HCT116 (cell line): ENCODE measurements around the gene CALML4. TPM values are rescaled to one million over a fixed set of nuclear protein-coding genes. Genes with fewer than 3 reads are reported as not detected.

ENCODE experiments used
- ATAC-seq: fragments of 200-7000 bp; cut with Tn5 transposase; 2 replicates; pipeline ENCODE4 v1.9.1; 2020; ENCODE audit warnings: mild to moderate bottlenecking, moderate library complexity
- BruUV-seq: library from RNA; stranded (reverse); fragments of 400-500 nt; replicated peaks from 2 replicates; lab custom pipeline; 2021; lab: Mats Ljungman, UMichigan
- CTCF ChIA-PET: fragments of 300-600 bp; sonication (Branson Sonifier 250); formaldehyde crosslinking; loops from one replicate; lab custom pipeline; 2021; ENCODE audit warnings: antibody characterized with exemption; lab: Charles Lee
- POLR2A ChIA-PET: fragments of 300-600, 350-600 bp; sonication (Branson Sonifier 250); formaldehyde crosslinking; loops from one replicate; lab custom pipeline; 2021; ENCODE audit warnings: antibody characterized with exemption; lab: Charles Lee
- RAD21 ChIA-PET, 2 experiments: fragments of 300-600 bp; sonication (Branson Sonifier 250); formaldehyde crosslinking; loops; one replicate each; lab custom pipeline; 2023; ENCODE audit warnings: low total read pairs in 2 of 2; ENCODE audit not compliant: uncharacterized antibody in 2 of 2, unreplicated experiment in 2 of 2, low non-redundant PET in 1 of 2; lab: Charles Lee
- DNase-seq: peaks from one replicate; pipeline ENCODE4 v3.0.0-alpha.2; 2010; ENCODE audit warnings: low read depth, low spot score
- H2AFZ ChIP-seq: fragments of 200-600 bp; shearing (Covaris generic), sonication (generic); 2 replicates; pipeline ENCODE4 v1.6.1; 2017; ENCODE audit warnings: low read depth, mixed run types, mixed read lengths, antibody characterized with exemption, low read length; ENCODE audit not compliant: poor library complexity, severe bottlenecking
- H3K27ac ChIP-seq: 2 replicates; pipeline ENCODE4 v1.5.1; 2012; ENCODE audit warnings: low read depth, low read length
- H3K27me3 ChIP-seq: fragments of 200-600 bp; sonication (generic); 2 replicates; pipeline ENCODE4 v1.6.1; 2016; ENCODE audit warnings: mixed run types, low read length, mixed read lengths; ENCODE audit not compliant: insufficient read depth
- H3K36me3 ChIP-seq, 2 experiments: fragments of 200-500 bp in 1 of 2; fragments of 200-600 bp in 1 of 2; sonication (Bioruptor generic) in 1 of 2; sonication (generic) in 1 of 2; 2 replicates each; pipeline versions ENCODE4 v1.5.1 to v1.6.1; 2014 to 2016; ENCODE audit warnings: low read length in 2 of 2, inconsistent platforms in 1 of 2, mixed read lengths in 1 of 2, mixed run types in 1 of 2; ENCODE audit not compliant: insufficient read depth in 2 of 2, control insufficient read depth in 1 of 2
- H3K4me1 ChIP-seq, 2 experiments: fragments of 200-600 bp in 1 of 2; sonication (generic) in 1 of 2; 2 replicates each; pipeline versions ENCODE4 v1.5.1 to v1.6.1; 2012 to 2017; ENCODE audit warnings: low read length in 2 of 2, inconsistent platforms in 1 of 2, mild to moderate bottlenecking in 1 of 2, mixed read lengths in 1 of 2, mixed run types in 1 of 2, moderate library complexity in 1 of 2; ENCODE audit not compliant: insufficient read depth in 2 of 2, control insufficient read depth in 1 of 2
- H3K4me2 ChIP-seq: fragments of 200-600 bp; sonication (generic); 2 replicates; pipeline ENCODE4 v1.6.1; 2017; ENCODE audit warnings: mixed run types, low read length, mixed read lengths
- H3K4me3 ChIP-seq, 2 experiments: fragments of 200-600 bp in 1 of 2; sonication (generic) in 1 of 2; replicated peaks in 1 of 2; 2 replicates each; pipeline ENCODE4 v1.5.1; 2011 to 2016; ENCODE audit warnings: low read length in 2 of 2, control low read depth in 1 of 2, low read depth in 1 of 2, mild to moderate bottlenecking in 1 of 2, mixed read lengths in 1 of 2, mixed run types in 1 of 2
- H3K79me2 ChIP-seq: fragments of 200-600 bp; sonication (generic); 2 replicates; pipeline ENCODE4 v1.6.1; 2017; ENCODE audit warnings: mild to moderate bottlenecking, mixed run types, low read length, moderate library complexity, mixed read lengths; ENCODE audit not compliant: insufficient read depth
- H3K9ac ChIP-seq: fragments of 200-600 bp; sonication (generic); 2 replicates; pipeline ENCODE4 v1.6.1; 2016; ENCODE audit warnings: low read length, mixed read lengths
- H3K9me2 ChIP-seq: fragments of 200-600 bp; sonication (generic), shearing (Covaris generic); 2 replicates; pipeline ENCODE4 v1.6.1; 2017; ENCODE audit warnings: mixed run types, mild to moderate bottlenecking, moderate library complexity; ENCODE audit not compliant: insufficient read depth
- H3K9me3 ChIP-seq, 2 experiments: fragments of 200-500 bp in 1 of 2; fragments of 200-600 bp in 1 of 2; sonication (Bioruptor generic) in 1 of 2; sonication (generic) in 1 of 2; 2 replicates each; pipeline ENCODE4 v1.6.1; 2014 to 2017; ENCODE audit warnings: low read length in 2 of 2, mixed read lengths in 2 of 2, inconsistent platforms in 1 of 2, low read depth in 1 of 2, mild to moderate bottlenecking in 1 of 2, mixed run types in 1 of 2, moderate library complexity in 1 of 2; ENCODE audit not compliant: control insufficient read depth in 1 of 2, insufficient read depth in 1 of 2
- H4K20me1 ChIP-seq: fragments of 200-600 bp; sonication (generic), shearing (Covaris generic); 2 replicates; pipeline ENCODE4 v1.6.1; 2017; ENCODE audit warnings: mixed run types, mild to moderate bottlenecking, moderate library complexity; ENCODE audit not compliant: insufficient read depth
- CBX3 ChIP-seq: IDR thresholded peaks from 2 replicates; pipeline ENCODE4 v1.6.1; 2012; ENCODE audit warnings: low read depth
- CEBPB ChIP-seq: IDR thresholded peaks from 2 replicates; pipeline ENCODE4 v1.6.1; 2012; ENCODE audit warnings: low read depth
- CTCF ChIP-seq, 3 experiments: fragments of 200-600 bp in 1 of 3; sonication (generic) in 1 of 3; IDR thresholded peaks in 2 of 3; conservative IDR thresholded peaks in 1 of 3; 2 replicates each; pipeline ENCODE4 v1.5.1; 2012 to 2017; ENCODE audit warnings: low read depth in 2 of 3, low read length in 2 of 3, antibody characterized with exemption in 1 of 3, borderline replicate concordance in 1 of 3, control low read depth in 1 of 3, mild to moderate bottlenecking in 1 of 3, mixed read lengths in 1 of 3, mixed run types in 1 of 3, moderate library complexity in 1 of 3; ENCODE audit not compliant: insufficient read depth in 1 of 3
- EGR1 ChIP-seq: IDR thresholded peaks from 2 replicates; pipeline ENCODE4 v1.6.1; 2012; ENCODE audit warnings: low read depth
- ELF1 ChIP-seq: IDR thresholded peaks from 2 replicates; pipeline ENCODE4 v1.6.1; 2012; ENCODE audit warnings: low read depth, borderline replicate concordance
- EZH2phosphoT487 ChIP-seq: fragments of 200-600 bp; IDR thresholded peaks from 2 replicates; pipeline ENCODE4 v1.6.1; 2018; ENCODE audit warnings: antibody characterized with exemption, borderline replicate concordance
- POLR2AphosphoS5 ChIP-seq: IDR thresholded peaks from 2 replicates; pipeline ENCODE4 v1.6.1; 2011; ENCODE audit warnings: mild to moderate bottlenecking, low read depth, low read length, moderate library complexity
- RAD21 ChIP-seq: IDR thresholded peaks from 2 replicates; pipeline ENCODE4 v1.6.1; 2012; ENCODE audit warnings: low read depth, mild to moderate bottlenecking
- SRF ChIP-seq: IDR thresholded peaks from 2 replicates; pipeline ENCODE4 v1.6.1; 2012; ENCODE audit warnings: low read depth
- TCF7L2 ChIP-seq: IDR thresholded peaks from 2 replicates; pipeline ENCODE4 v1.7.0; 2011; ENCODE audit warnings: borderline replicate concordance, inconsistent platforms; ENCODE audit not compliant: insufficient read depth, insufficient read length; ENCODE audit errors: extremely low read depth
- YY1 ChIP-seq: IDR thresholded peaks from 2 replicates; pipeline ENCODE4 v1.6.1; 2011; ENCODE audit warnings: low read length, low read depth, moderate library complexity, mild to moderate bottlenecking; ENCODE audit not compliant: insufficient replicate concordance; ENCODE audit errors: extremely low read depth
- ZBTB33 ChIP-seq: IDR thresholded peaks from 2 replicates; pipeline ENCODE4 v1.6.1; 2011; ENCODE audit warnings: mild to moderate bottlenecking, low read length, moderate library complexity; ENCODE audit not compliant: insufficient replicate concordance; ENCODE audit errors: extremely low read depth
- ZFX ChIP-seq: fragments of 450-650 bp; IDR thresholded peaks from 2 replicates; pipeline ENCODE4 v1.6.1; 2017
- ZNF274 ChIP-seq: fragments of 200-500 bp; sonication (Bioruptor generic); IDR thresholded peaks from 2 replicates; pipeline ENCODE4 v1.6.1; 2014; ENCODE audit warnings: mild to moderate bottlenecking, low read depth, low read length, inconsistent platforms
- intact Hi-C: fragments of 100-400 bp; cut with micrococcal nuclease; formaldehyde crosslinking; loops from 2 replicates; pipeline ENCODE4 v1.10.0; 2022
- total RNA-seq: library from RNA; stranded (reverse); gene quantifications from one replicate; pipeline ENCODE4 v1.2.1, GENCODE V29; 2021; ENCODE audit not compliant: unreplicated experiment
- TF ChIP-seq, protein P1 (sequence below): IDR thresholded peaks from 2 replicates; pipeline ENCODE4 v1.6.1; 2012

Gene CALML4
- total RNA-seq, 1 experiment from 2014 or later, result 8.5 TPM

GRCh38 chr15:68152342-68152741 is 52.8 kb downstream of the CALML4 start:
- ChIA-PET POLR2A (interaction anchor here (0.6 to 0.9 kb wide), 2 partner anchors 134 to 289 kb away, joined by 3 read pairs; no protein-coding TSS in a partner anchor), CTCF (interaction anchor here (1.2 to 1.6 kb wide), 2 partner anchors 289 to 651 kb away, joined by 4 to 5 read pairs; no protein-coding TSS in a partner anchor)
- Histone ChIP-seq H3K79me2 (no peaks in the 10 kb centered on the region), H3K9me2 (no peaks in the 10 kb centered on the region), H3K27me3 (no peaks in the 10 kb centered on the region), H3K4me2 (no peak overlapping the region)
- intact Hi-C loops, result no loop called here
- BruUV-seq, result no TSS peak
- TF ChIP-seq CBX3, result no peak
- 0 out of 2 replicates have a peak, but pooled peaks have one; percentile 16 for TF ChIP-seq CEBPB
- TF ChIP-seq, all 23 proteins: peak for 1
- Histone ChIP-seq H4K20me1 (no peaks in the 10 kb centered on the region), H3K4me1 (no peaks in the 10 kb centered on the region), H2AFZ (no peak overlapping the region), H3K4me3 (no peak overlapping the region), H3K9me3 (no peaks in the 10 kb centered on the region), H3K36me3 (no peaks in the 10 kb centered on the region), H3K9ac (no peak overlapping the region), H3K27ac (no peak overlapping the region)
- no peak for ATAC-seq
- RAD21 ChIA-PET, result no interaction called here
- DNase-seq, result no peak

DNA sequence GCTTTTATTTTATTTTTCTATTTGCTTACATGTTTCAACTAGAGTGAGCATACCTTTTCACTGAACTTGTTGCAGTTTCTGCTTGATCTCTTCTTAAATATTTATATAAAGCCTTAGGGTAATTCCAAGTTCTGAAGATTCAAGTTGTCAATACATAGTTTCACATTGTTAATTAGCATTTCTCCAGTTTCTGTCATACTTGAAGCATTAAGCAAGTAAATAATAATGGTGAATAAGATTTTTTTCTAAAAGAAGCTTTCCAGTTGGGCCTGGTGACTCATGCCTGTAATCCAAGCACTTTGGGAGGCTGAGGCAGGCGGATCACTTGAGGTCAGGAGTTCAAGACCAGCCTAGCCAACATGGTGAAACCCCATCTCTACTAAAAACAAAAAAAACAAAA is 53.9 kb downstream of the CALML4 start:
- POLR2A ChIA-PET, result no interaction called here
- intact Hi-C loops, result no loop called here
- RAD21 ChIA-PET, result interaction anchor here in 1 of 2 experiments (0.6 kb wide), 1 partner anchor 15 kb away, joined by 3 read pairs; no protein-coding TSS in a partner anchor
- no peaks in the 10 kb centered on the region for H4K20me1 ChIP-seq
- TF ChIP-seq RAD21 (no peak), CTCF (IDR thresholded peaks at IDR 0.05 in 2 of 3, conservative IDR thresholded peaks at IDR 0.05 in 1 of 3; ENCODE audit: borderline replicate concordance in 1 of 3, insufficient read depth in 1 of 3, low read depth in 2 of 3, low read length in 2 of 3) (no peak), EGR1 (no peak), EZH2phosphoT487 (no peak), TCF7L2 (no peak), ZBTB33 (no peak), CEBPB (no peak), ZFX (no peak), CBX3 (no peak), POLR2AphosphoS5 (no peak), ELF1 (no peak), SRF (no peak), ZNF274 (no peak), YY1 (no peak)
- TF ChIP-seq, protein P1, sequence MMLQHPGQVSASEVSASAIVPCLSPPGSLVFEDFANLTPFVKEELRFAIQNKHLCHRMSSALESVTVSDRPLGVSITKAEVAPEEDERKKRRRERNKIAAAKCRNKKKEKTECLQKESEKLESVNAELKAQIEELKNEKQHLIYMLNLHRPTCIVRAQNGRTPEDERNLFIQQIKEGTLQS, result no peak
- TF ChIP-seq, all 23 proteins: peak for 0
- Histone ChIP-seq H3K4me3 (no peak overlapping the region), H3K9me2 (no peaks in the 10 kb centered on the region), H3K27me3 (no peaks in the 10 kb centered on the region), H3K9ac (no peak overlapping the region), H3K79me2 (no peaks in the 10 kb centered on the region), H2AFZ (no peak overlapping the region), H3K27ac (no peak overlapping the region), H3K36me3 (peaks cover 0 to 3% of the 10 kb centered on the region in 2 experiments; a peak in 1 of 4 replicates), H3K4me1 (no peaks in the 10 kb centered on the region), H3K9me3 (no peaks in the 10 kb centered on the region), H3K4me2 (no peak overlapping the region)
- BruUV-seq, result no TSS peak
- CTCF ChIA-PET, result no interaction called here
- ATAC-seq (no peak), DNase-seq (no peak)
